Upper lobe of right lung (tissue), 1 donor: Measurements from ENCODE around the gene SFMBT2. TPM values are rescaled to one million over a fixed set of nuclear protein-coding genes. Genes with fewer than 3 reads are reported as not detected.

Experiments
- ATAC-seq: fragments of 200-7000 bp; cut with Tn5 transposase; one replicate; pipeline ENCODE4 v1.9.1; 2020; ENCODE audit warnings: mild to moderate bottlenecking, moderate library complexity
- DNase-seq: peaks from one replicate; pipeline ENCODE4 v3.0.0-alpha.2; 2020
- H3K27ac ChIP-seq: fragments of 200-600 bp; one replicate; pipeline ENCODE4 v1.8.0; 2022
- H3K27me3 ChIP-seq: fragments of 200-600 bp; one replicate; pipeline ENCODE4 v1.8.0; 2022; ENCODE audit warnings: mild to moderate bottlenecking
- H3K36me3 ChIP-seq: fragments of 200-600 bp; one replicate; pipeline ENCODE4 v1.8.0; 2022
- H3K4me1 ChIP-seq: fragments of 200-600 bp; one replicate; pipeline ENCODE4 v1.8.0; 2022
- H3K4me3 ChIP-seq: fragments of 200-600 bp; one replicate; pipeline ENCODE4 v1.8.0; 2022; ENCODE audit warnings: mild to moderate bottlenecking
- H3K9me3 ChIP-seq: fragments of 200-600 bp; one replicate; pipeline ENCODE4 v1.8.0; 2022
- intact Hi-C: fragments of 100-400 bp; cut with DNase I; formaldehyde crosslinking; loops from one replicate; pipeline ENCODE4 v1.11.0; 2022
- total RNA-seq: library from RNA; stranded (reverse); fragmentation: NEBNext Ultra II Directional; extraction: Animal tissue kit (Norgen Biotek cat#: 25700); gene quantifications from one replicate; pipeline ENCODE4 v1.2.1, GENCODE V29; 2021
- TF ChIP-seq, protein P1 (sequence below): fragments of 200-600 bp; IDR thresholded peaks from one replicate; pipeline ENCODE4 v1.8.0; 2022; ENCODE audit warnings: antibody characterized with exemption
- donor health status: DM: no; HTN: yes; CAD: no; lungs with severe emphysema.

Gene SFMBT2
- total RNA-seq, 1 donor from 2014 or later = 16.1 TPM

DNA sequence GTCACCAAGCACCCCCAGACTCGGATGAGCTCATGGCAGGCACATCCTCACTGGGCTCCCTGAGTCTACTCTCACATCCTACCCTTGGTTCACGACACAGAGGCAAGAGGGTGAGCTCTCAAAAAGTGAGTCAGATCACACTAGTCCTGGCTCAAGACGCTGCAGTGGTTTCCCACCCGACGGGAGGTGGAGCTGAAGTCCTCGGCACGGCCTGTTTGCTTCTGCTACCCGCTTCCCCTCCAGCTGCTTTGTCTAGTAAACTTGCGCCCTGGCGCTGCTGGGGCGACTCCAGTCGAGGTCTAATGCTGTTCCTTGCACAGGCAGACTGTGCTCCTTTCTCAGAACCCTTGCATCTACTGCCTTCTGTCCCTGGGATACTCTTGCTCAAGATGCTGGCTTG is 13.5 kb upstream of the SFMBT2 start:
- intact Hi-C loops = no loop called here
- no peak for DNase-seq
- TF ChIP-seq, protein P1, sequence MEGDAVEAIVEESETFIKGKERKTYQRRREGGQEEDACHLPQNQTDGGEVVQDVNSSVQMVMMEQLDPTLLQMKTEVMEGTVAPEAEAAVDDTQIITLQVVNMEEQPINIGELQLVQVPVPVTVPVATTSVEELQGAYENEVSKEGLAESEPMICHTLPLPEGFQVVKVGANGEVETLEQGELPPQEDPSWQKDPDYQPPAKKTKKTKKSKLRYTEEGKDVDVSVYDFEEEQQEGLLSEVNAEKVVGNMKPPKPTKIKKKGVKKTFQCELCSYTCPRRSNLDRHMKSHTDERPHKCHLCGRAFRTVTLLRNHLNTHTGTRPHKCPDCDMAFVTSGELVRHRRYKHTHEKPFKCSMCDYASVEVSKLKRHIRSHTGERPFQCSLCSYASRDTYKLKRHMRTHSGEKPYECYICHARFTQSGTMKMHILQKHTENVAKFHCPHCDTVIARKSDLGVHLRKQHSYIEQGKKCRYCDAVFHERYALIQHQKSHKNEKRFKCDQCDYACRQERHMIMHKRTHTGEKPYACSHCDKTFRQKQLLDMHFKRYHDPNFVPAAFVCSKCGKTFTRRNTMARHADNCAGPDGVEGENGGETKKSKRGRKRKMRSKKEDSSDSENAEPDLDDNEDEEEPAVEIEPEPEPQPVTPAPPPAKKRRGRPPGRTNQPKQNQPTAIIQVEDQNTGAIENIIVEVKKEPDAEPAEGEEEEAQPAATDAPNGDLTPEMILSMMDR = no peak
- no peaks in the 10 kb centered on the region for H3K9me3 ChIP-seq
- ATAC-seq = no peak
- H3K27me3 ChIP-seq = no peaks in the 10 kb centered on the region
- H3K4me1 ChIP-seq = no peaks in the 10 kb centered on the region
- no peak overlapping the region for H3K27ac ChIP-seq
- H3K4me3 ChIP-seq = no peak overlapping the region
- no peaks in the 10 kb centered on the region for H3K36me3 ChIP-seq

DNA sequence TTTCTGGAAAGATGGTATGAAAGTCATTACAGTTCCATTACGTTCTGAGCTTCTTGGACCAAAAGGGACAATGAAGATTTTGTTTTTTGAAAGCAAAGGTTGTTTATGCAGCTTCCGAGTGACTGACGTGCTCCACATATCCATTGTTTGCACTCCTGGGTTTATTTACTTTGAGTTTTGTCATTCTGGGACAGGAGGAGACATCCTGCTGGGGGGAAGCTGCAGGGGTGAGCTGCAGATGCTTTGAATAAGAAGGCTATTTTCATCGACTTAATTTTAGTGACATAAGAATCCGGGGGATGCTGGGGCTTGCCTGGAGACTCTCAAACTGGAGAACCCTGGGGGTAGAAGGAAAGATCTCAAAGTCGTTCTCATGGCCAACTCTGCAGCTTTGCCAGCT is 12.7 kb upstream of the SFMBT2 start:
- Histone ChIP-seq H3K9me3 (no peaks in the 10 kb centered on the region), H3K27me3 (no peaks in the 10 kb centered on the region), H3K36me3 (no peaks in the 10 kb centered on the region), H3K4me1 (no peaks in the 10 kb centered on the region), H3K4me3 (no peak overlapping the region), H3K27ac (no peak overlapping the region)
- intact Hi-C loops = no loop called here
- DNase-seq (no peak), ATAC-seq (no peak)
- TF ChIP-seq, protein P1 = no peak

DNA sequence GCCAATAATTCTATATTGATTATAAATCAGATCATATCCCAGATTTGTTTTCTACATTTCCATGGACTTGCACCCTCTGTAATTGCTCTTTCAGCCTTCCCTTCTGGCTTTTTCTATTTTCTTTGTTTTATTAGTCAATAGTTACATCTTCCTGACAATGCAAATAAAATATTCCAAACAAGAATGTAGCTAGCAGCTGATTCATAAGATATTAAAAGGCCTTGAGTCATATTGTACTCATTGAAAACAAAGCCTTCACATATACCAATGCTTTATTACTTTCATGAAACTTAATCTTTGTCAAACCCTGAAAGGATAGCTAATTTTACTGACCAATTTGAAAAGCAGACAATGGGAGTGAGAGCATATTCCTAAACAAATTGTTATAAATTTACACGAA is 10.7 kb upstream of the SFMBT2 start:
- Histone ChIP-seq H3K4me1 (no peaks in the 10 kb centered on the region), H3K27ac (no peak overlapping the region), H3K9me3 (no peaks in the 10 kb centered on the region), H3K4me3 (no peak overlapping the region), H3K36me3 (no peaks in the 10 kb centered on the region), H3K27me3 (peaks cover 2% of the 10 kb centered on the region)
- DNase-seq (no peak), ATAC-seq (no peak)
- intact Hi-C loops = no loop called here
- TF ChIP-seq, protein P1 = no peak

DNA sequence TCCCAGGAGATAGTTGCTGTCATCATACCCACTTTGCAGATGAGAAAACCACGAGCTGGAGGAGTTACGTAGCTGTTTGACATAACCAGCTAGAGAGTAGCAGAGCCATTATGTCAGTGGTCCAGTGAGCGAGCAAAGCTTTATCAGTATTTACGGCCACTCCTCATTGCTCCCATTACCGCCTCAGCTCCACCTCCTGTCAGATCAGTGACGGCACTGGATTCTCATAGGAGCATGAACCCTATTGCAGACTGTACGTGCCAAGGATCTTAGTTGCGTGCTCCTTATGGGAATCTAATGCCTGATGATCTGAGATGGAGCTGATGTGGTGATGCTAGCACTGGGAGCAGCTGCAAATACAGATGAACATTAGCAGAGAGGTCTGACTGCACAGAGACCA is 9.2 kb upstream of the SFMBT2 start:
- H3K36me3 ChIP-seq = no peaks in the 10 kb centered on the region
- TF ChIP-seq, protein P1 = no peak
- ATAC-seq (no peak), DNase-seq (no peak)
- no peaks in the 10 kb centered on the region for H3K9me3 ChIP-seq
- H3K4me3 ChIP-seq = no peak overlapping the region
- peaks cover 4% of the 10 kb centered on the region for H3K27me3 ChIP-seq
- intact Hi-C loops = loop anchor here (10.0 kb wide), 1 partner anchor 505 kb away; no protein-coding TSS in a partner anchor
- no peak overlapping the region for H3K27ac ChIP-seq
- no peaks in the 10 kb centered on the region for H3K4me1 ChIP-seq

DNA sequence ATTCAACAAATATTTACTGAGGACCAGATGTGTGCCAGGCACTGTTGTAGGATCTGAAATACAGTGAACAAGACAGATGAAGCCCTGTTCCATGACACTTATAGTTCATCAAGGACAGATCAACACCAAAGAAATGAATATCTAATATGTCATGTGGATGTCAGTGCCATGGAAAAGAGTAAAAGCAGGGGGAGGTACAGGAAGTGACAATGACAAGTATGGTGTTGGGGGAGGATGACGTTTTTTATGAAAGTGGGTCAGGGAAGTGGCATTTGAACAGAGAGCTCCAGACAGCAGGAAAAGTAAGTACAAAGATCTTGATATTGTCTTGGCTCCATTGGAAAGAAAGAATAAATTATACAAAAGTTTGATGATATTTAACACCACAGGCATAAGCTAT is 7.0 kb upstream of the SFMBT2 start:
- peaks cover 2% of the 10 kb centered on the region for H3K4me1 ChIP-seq
- no peaks in the 10 kb centered on the region for H3K9me3 ChIP-seq
- no peak overlapping the region for H3K4me3 ChIP-seq
- H3K36me3 ChIP-seq = no peaks in the 10 kb centered on the region
- ATAC-seq = no peak
- H3K27me3 ChIP-seq = peaks cover 9% of the 10 kb centered on the region
- TF ChIP-seq, protein P1 = no peak
- intact Hi-C loops = loop anchor here (10.0 kb wide), 1 partner anchor 503 kb away; no protein-coding TSS in a partner anchor
- H3K27ac ChIP-seq = no peak overlapping the region
- no peak for DNase-seq

DNA sequence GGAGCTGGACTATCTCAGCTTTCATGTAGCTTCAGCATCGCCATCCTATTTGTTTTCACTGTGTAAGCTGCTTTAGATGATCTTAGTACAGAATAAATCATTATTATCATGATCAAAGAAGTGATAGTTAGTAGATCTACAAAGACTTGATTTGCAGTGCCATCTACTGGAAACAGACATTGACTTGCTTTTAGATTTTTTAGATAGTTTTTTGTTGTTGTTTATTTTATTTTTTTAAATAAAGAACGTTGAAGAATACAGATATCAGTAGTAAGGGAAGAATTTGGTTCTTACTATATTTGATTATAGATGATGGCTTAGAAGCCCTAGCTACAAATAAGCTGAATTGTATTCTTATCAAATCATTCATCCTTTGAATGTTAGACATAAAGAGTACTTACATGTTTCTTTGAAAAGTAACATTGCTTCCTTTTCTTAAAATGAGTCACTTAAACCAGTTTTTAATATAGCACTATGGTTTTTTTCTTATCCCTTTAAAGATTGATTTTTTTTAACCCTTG is 6.3 kb upstream of the SFMBT2 start:
- DNase-seq = no peak

More for the DNA sequence above, 6.3 kb upstream of the SFMBT2 start:
- peaks cover 8% of the 10 kb centered on the region for H3K4me1 ChIP-seq
- no peak overlapping the region for H3K4me3 ChIP-seq
- no peaks in the 10 kb centered on the region for H3K9me3 ChIP-seq
- TF ChIP-seq, protein P1 = peak; percentile 62
- no peak overlapping the region for H3K27ac ChIP-seq
- intact Hi-C loops = loop anchor here (10.0 kb wide), 1 partner anchor 502 kb away; no protein-coding TSS in a partner anchor
- H3K36me3 ChIP-seq = no peaks in the 10 kb centered on the region
- ATAC-seq = no peak
- peaks cover 15% of the 10 kb centered on the region for H3K27me3 ChIP-seq
